ENCODE data around the gene RUNX3. TPM values are rescaled to one million over a fixed set of nuclear protein-coding genes. Genes with fewer than 3 reads are reported as not detected.
"Not testable (repeated sequence)": the region's sequence is repeated elsewhere in the genome, so short reads cannot be mapped to it uniquely, and the experiment has no call there.

RUNX3 gene
- total RNA-seq, result 1 to 10 TPM in 3 of 5 donors, under 1 TPM in 1, not detected in 1; 0.29 to 6.1 (median 3.2) TPM
- 1 to 10 TPM; 1.5 to 4.0 (median 2.6) TPM for polyA plus RNA-seq
- long read RNA-seq, donor 1, result 0 reads
- long read RNA-seq, donor 2, partial matches to known transcripts, result 0 of 4 reads
- long read RNA-seq, donor 2, other reads (novel, unspliced or antisense), result 0 of 4 reads
- long read RNA-seq, donor 3, result 0 reads
- long read RNA-seq, donor 4, result 0 reads
- long read RNA-seq, donor 5, partial matches to known transcripts, result 0 of 2 reads
- long read RNA-seq, donor 5, other reads (novel, unspliced or antisense), result 0 of 2 reads
- long read RNA-seq, donor 6, result 0 reads
- long read RNA-seq, donor 7, result 0 reads
- long read RNA-seq, donor 8, result 0 reads
- long read RNA-seq, donor 9, result 0 reads
- long read RNA-seq, donor 10, result 0 reads

DNA sequence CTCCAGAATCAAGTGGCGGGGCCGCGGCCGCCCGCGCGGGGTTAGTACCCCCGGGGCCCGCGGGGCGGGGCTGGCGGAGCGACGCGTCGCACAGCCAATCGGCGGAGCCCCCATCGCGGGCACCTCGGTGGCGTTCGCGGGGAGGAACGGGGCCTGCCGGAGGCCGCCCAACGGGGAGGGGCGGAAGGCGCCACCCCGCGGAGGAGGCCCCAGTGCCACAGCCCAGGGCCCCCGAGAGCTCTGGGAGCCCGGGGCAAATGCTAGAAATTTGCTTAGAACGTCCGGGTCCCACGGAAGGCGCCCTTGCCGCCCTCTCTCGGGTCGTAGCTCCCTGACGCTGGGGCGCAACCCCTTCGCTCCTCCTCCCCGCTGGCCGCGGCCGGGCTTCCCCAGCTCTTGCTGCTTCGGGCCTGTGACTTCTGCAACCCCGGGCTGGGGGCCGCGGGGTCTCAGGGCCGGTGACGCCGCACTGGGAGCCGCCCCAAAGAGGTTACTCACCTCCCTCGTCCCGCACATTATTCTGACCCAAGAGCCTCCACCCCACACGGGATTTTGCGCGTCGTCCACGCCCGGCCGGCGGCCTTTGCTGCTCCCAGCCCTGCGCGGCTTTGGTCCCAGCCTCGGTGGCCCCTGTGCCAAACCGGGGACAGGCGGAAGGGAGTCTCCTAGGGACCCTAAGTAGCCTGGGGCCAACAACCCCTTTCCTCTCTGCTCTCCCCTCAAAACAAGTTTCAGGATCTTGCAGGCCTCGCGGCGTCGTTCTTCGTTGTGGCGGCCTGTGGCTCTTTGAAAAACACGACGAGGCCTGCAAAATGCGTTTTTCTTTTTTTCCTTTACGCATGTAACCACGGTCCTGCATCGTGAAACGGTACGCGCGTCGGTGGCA lies at the start of gene RUNX3:
TSS of gene RUNX3 (minus strand) at position 17 of the 886 bp plus-strand sequence. CDS start 408 bp downstream, outside the sequence.
- peak within 1 kb of the TSS; percentile 27 to 53 (median 44) for H3K4me3 ChIP-seq
- peak; percentile 64 to 85 for DNase-seq
- no peaks in the 10 kb centered on the region for H3K9me3 ChIP-seq
- H3K4me1 ChIP-seq, result peaks cover 34 to 69% (median 52%) of the 10 kb centered on the region in 4 donors
- H3K36me3 ChIP-seq, result peaks cover 0 to 4% (median 0%) of the 10 kb centered on the region in 4 donors
- TF ChIP-seq POLR2A (IDR thresholded peaks at IDR 0.05) (no peak), EP300 (IDR thresholded peaks at IDR 0.05) (no peak)
- H3K27me3 ChIP-seq, result peaks cover 40 to 99% (median 90%) of the 10 kb centered on the region in 3 donors
- H3K27ac ChIP-seq, result peak within 1 kb of the TSS; percentile 69 to 82 (median 73)
- 5 to 12% (median 9%) methylated on average over 47 to 88 of the region's 88 CpGs for WGBS, 5 donors
- intact Hi-C loops (cut with DNase I; ENCODE audit: low total_unique reads), result loop anchor here (10.0 kb wide), 1 partner anchor 274 kb away; no protein-coding TSS in a partner anchor

DNA sequence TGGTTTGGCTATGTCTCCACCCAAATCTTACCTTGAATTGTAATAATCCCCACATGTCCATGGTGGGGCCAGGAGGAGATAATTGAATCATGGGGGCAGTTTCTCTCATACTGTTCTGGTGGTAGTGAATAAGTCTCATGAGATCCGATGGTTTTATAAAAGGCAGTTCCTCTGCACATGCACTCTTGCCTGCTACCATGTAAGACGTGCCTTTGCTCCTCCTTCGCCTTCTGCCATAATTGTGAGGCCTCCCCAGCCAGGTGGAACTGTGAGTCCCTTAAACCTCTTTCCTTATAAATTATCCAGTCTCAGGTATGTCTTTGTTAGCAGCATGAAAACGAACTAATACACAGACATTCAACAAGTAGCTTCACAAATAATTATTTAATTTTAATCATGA lies 49.2 kb upstream of the RUNX3 start:
- intact Hi-C loops (cut with DNase I; ENCODE audit: low total_unique reads); H3K4me1 ChIP-seq; H3K36me3 ChIP-seq; H3K27ac ChIP-seq; H3K4me3 ChIP-seq; DNase-seq: not testable (repeated sequence)
- H3K9me3 ChIP-seq, result peaks cover 6 to 33% (median 27%) of the 10 kb centered on the region in 4 donors
- H3K27me3 ChIP-seq, result peaks cover 0 to 27% (median 0%) of the 10 kb centered on the region in 3 donors
- WGBS, 5 donors, result 79 to 87% (median 83%) methylated on average over 4 of the region's 4 CpGs

DNA sequence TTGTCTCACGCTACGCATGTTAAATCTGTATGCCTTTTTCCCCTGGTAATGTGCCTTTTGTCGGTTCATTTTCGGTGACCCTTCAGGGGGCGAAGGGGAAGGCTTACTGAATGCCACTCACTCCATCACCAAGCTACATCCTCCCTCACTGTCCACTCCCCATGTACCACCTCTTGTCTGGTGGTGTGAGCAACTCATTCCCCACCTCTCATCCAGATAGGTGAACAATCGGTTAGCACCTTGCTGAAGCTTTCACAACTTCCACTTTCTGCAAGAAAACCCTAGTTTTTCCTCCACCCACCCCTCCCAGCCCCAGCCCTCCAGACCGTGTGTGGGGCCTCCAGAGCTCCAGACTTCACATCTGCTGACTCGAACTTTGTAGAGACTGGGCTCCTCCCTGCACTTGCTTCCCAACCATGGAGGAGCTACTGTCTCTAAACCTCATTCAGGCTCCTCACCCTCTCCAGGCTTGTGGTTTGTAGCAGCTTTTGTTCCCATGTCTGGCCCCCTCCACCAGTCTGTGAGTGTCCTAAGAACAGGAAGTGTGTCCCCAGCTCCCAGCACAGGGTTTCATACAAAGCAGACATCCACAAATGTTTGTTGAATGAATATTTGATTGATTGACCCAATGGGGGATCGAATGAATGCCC lies 48.4 kb upstream of the RUNX3 start:
- H3K4me1 ChIP-seq, result no peaks in the 10 kb centered on the region
- DNase-seq, result no peak

DNA sequence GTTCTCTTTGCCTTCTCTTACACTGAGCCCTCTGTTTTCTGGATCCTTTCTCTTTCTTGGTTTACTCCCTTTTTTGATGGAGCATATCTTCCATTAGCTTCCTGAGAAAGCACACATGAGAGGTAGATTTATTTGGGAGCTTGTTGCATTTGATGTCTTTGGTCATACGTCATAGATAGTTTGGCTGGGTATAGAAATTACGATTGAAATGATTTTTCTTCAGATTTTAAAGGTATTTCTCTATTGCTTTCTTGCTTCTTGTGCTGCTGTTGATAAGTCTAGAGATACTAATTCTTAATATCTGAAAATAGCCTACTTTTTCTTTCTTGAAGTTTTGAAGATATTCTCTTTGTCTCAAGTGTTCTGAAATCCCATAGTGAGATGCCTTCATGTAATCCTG lies 45.3 kb upstream of the RUNX3 start:
- no peak overlapping the region for H3K4me3 ChIP-seq
- peaks cover 0 to 44% (median 2%) of the 10 kb centered on the region in 3 donors for H3K27me3 ChIP-seq
- H3K27ac ChIP-seq, result no peak overlapping the region
- H3K36me3 ChIP-seq, result no peaks in the 10 kb centered on the region
- TF ChIP-seq, protein P1, sequence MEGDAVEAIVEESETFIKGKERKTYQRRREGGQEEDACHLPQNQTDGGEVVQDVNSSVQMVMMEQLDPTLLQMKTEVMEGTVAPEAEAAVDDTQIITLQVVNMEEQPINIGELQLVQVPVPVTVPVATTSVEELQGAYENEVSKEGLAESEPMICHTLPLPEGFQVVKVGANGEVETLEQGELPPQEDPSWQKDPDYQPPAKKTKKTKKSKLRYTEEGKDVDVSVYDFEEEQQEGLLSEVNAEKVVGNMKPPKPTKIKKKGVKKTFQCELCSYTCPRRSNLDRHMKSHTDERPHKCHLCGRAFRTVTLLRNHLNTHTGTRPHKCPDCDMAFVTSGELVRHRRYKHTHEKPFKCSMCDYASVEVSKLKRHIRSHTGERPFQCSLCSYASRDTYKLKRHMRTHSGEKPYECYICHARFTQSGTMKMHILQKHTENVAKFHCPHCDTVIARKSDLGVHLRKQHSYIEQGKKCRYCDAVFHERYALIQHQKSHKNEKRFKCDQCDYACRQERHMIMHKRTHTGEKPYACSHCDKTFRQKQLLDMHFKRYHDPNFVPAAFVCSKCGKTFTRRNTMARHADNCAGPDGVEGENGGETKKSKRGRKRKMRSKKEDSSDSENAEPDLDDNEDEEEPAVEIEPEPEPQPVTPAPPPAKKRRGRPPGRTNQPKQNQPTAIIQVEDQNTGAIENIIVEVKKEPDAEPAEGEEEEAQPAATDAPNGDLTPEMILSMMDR (IDR thresholded peaks at IDR 0.05), result no peak
- TF ChIP-seq POLR2AphosphoS5 (IDR thresholded peaks at IDR 0.05) (no peak), POLR2A (IDR thresholded peaks at IDR 0.05) (no peak), EP300 (IDR thresholded peaks at IDR 0.05) (no peak)
- WGBS, 5 donors, result 82 to 92% (median 88%) methylated on average over 2 of the region's 2 CpGs
- no peak for DNase-seq
- H3K4me1 ChIP-seq, result no peaks in the 10 kb centered on the region
- intact Hi-C loops (cut with DNase I; ENCODE audit: low total_unique reads), result no loop called here
- H3K9me3 ChIP-seq, result peaks cover 6 to 37% (median 31%) of the 10 kb centered on the region in 4 donors

More for the DNA sequence above, 48.4 kb upstream of the RUNX3 start:
- intact Hi-C loops (cut with DNase I; ENCODE audit: low total_unique reads), result no loop called here
- no peak for TF ChIP-seq POLR2AphosphoS5 (IDR thresholded peaks at IDR 0.05)
- no peak for TF ChIP-seq EP300 (IDR thresholded peaks at IDR 0.05)
- no peak for TF ChIP-seq POLR2A (IDR thresholded peaks at IDR 0.05)
- TF ChIP-seq, protein P1 (IDR thresholded peaks at IDR 0.05), result no peak
- H3K27me3 ChIP-seq, result peaks cover 0 to 27% (median 0%) of the 10 kb centered on the region in 3 donors
- H3K36me3 ChIP-seq, result no peaks in the 10 kb centered on the region
- no peak overlapping the region for H3K27ac ChIP-seq
- WGBS, 5 donors, result 62 to 71% (median 68%) methylated on average over 9 of the region's 9 CpGs
- no peak overlapping the region for H3K4me3 ChIP-seq
- peaks cover 6 to 37% (median 31%) of the 10 kb centered on the region in 4 donors for H3K9me3 ChIP-seq

DNA sequence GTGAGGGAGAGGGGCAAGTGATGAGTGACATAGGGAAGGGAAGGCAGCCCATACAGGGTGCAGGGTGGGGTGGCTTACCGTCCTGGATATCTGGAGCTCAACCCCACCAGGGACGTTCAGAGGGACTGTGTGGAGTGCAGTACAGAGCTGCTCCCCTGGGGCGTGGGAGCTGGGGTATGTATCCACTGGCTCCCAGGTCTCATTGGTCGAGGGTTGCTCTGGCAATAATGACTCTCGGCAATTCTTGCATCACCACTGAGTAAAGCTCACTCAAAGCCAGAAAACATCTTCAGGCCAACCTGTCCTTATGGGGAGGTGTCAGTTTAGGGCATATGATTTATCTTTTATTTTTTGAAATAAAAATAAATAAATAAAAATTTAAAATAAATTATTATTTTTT lies 43.2 kb upstream of the RUNX3 start:
- Histone ChIP-seq H3K4me1 (no peaks in the 10 kb centered on the region), H3K4me3 (no peak overlapping the region), H3K27ac (no peak overlapping the region), H3K27me3 (peaks cover 0 to 65% (median 13%) of the 10 kb centered on the region in 3 donors), H3K36me3 (no peaks in the 10 kb centered on the region), H3K9me3 (peaks cover 6 to 37% (median 31%) of the 10 kb centered on the region in 4 donors)
- no peak for DNase-seq
- intact Hi-C loops (cut with DNase I; ENCODE audit: low total_unique reads), result no loop called here
- 65 to 85% (median 71%) methylated on average over 5 of the region's 5 CpGs for WGBS, 5 donors
- TF ChIP-seq, protein P1 (IDR thresholded peaks at IDR 0.05), result no peak
- TF ChIP-seq EP300 (IDR thresholded peaks at IDR 0.05) (no peak), POLR2A (IDR thresholded peaks at IDR 0.05) (no peak), POLR2AphosphoS5 (IDR thresholded peaks at IDR 0.05) (no peak)
